DMS 273 (cell line): ENCODE measurements around the gene SCFD2.
"Not testable (repeated sequence)": the region's sequence is repeated elsewhere in the genome, so short reads cannot be mapped to it uniquely, and the experiment has no call there.

ENCODE experiments used
- DNase-seq: peaks from one replicate; lab custom pipeline; 2025; ENCODE audit not compliant: unreplicated experiment; lab: John Stamatoyannopoulos, UW

Gene SCFD2

DNA sequence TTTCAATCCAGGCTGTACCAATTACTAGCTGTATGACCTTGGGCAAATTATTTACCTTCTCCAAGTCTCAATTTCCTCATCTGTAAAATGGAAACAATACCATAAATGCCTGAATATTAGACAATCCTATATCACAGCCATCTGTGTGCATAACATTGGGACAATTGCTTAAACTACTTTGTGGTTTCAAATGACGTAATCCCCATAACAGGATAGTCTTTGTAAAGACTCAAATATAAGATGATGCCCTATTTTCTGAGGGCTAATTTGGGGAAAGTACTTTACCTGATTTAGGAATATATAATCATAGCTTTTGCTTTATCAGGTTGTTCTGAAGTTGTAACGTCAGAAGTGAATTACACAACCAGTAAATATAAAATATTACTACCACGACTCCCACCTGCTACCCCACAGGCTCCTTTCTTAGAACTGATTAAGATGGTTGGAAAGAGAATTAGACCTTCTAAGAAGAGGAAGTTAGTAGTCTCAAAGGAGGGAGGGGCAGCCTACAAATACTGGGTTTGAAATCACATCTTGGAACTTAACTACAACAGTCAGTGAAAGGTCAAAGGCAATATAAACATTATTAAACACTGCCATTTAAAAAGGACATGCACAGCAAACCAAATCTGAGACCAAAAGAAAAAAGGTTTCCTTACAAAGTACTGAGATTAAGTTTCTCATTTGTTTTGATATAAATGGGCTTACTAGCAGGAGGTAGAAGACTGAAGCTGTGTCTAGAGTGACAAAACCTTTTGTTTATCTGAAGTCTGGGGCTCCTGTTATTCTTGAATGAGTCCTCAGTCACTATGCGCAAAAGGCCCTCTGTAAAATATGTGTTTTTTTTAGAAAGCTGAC, 215.0 kb downstream of the SCFD2 start:
- no peak for DNase-seq

DNA sequence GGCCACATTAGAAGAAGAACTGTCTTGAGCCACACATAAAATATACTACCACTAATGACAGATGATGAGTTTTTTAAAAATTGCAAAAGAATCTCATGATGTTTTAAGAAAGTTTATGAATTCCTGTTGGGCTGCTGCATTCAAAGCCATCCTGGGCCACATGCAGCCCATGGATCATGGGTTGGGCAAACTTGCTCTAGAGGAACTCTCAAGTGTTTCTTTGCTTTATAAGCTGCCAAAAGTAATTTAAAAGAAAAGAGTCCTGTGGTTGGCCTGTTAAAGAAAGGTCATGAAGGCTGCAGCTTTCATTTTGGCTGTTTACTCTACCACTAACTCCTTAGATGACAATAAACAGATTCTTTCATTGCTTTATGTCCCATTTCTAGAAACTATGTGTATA, 218.2 kb downstream of the SCFD2 start:
- DNase-seq: no peak

DNA sequence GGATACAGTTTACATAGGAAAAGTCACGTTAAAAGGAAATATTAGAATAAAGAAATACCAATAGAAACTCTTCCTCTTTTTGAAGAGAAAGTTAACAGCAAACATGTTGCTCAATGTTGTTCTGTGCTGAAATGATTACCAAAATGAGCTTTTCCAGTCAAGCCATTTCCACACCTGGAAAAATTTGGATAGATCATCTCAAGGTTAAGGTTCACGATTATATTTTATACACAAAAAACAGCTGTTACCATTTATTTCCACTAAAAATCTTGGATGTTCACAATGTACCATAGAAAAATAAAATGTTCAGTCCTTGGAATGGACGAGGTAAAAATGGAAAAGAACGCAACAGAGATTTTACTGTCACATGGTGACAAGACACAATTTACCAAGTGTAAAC, 218.7 kb downstream of the SCFD2 start:
- no peak for DNase-seq

DNA sequence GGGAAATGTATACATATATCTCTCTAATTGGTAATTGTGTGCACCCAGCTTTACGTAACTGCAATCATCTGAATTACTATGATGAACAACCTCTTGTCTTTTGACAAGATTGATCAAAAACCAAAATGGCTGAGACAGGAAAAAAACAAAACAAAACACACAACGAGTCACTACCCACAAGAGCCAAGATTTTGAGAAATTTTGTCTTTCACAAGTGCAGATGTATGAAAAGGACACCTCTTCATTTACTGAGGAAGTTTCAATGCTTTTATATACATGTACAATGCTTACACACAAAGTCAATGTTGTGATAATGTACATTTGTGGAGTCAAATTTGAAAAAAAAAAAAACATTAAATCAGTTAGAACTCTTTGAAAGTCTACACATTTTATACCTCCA, 224.6 kb downstream of the SCFD2 start:
- DNase-seq: no peak

DNA sequence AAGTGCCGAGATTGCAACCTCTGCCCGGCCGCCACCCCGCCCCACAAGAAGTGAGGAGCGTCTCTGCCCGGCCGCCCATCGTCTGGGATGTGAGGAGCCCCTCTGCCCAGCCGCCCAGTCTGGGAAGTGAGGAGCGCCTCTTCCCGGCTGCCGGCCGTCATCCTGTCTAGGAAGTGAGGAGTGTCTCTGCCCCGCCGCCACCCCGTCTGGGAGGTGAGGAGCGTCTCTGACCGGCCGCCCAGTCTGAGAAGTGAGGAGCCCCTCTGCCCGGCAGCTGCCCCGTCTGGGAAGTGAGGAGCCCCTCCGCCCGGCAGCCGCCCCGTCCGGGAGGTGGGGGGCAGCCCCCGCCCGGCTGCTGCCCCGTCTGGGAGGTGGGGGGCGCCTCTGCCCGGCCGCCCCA, 226.6 kb downstream of the SCFD2 start:
- not testable (repeated sequence) for DNase-seq

DNA sequence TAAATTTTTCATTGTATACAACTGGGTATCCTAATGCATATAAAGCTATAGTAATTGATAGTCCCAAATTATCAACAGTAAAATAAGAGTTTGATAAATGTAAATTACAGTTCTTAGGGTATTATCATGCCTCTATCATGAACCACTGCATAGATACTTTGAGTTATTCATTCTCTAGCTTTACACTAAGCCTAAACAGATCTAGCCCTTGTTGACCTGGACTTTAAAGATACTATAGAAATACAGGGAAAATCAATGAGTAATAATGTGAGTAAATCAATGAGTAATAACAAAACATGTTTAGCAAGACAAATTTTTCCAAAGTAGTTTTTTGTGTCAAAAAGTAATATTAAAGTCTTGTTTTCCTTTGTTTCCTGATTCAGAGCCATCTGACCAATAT, 228.4 kb downstream of the SCFD2 start:
- DNase-seq: no peak

DNA sequence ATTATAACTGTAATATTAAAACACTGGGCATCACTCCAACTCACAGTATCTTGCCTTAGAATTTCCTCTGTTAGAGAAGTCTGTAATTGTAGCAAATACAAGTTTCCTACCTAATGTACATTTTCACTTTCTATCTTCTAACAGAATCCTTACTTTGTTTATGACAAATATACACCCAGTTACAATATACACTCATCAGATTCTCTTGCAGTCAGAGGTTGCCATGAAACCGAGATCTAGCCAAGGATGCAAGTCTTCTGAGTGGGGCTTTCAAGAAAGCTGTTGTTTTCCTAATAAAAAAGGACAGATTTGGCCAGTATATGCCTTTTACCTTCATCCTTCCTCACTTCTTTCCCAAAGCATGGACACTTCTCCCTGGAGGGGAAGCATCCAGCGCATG, 228.9 kb downstream of the SCFD2 start:
- no peak for DNase-seq

DNA sequence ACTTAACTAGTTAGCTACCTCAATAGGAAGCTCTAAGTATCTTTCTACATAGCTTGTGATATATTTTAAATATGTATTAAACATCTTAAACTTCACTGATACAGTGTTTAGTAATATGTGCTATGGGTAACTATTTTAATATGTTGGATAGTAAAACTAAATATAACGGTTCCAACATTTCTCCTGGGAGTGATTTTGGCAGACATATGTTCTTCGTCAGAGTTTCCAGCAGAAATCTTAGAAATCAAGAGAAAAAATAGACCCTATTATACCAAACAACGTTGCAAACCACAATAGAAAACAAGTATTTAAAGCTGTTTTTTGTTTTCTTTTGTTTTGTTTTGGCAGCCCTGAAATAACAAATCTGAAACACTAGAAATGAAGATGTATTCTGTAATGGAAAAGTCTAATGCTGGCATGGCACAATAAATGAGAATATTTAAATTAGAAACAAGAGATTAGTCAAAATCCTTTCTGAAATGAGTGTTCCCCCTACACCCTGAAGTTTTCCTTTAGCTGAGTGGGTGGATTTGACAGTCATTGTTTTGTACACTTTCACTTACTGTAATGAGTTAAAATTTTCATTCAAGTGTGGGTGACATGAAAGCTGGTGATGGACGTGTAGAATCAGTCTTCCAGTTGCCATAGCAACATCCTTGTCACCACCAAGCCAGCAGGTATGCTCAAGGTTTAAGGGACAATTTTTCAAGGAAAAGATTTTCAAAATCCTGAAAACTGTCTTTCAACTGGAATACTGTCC, 233.5 kb downstream of the SCFD2 start:
- no peak for DNase-seq

DNA sequence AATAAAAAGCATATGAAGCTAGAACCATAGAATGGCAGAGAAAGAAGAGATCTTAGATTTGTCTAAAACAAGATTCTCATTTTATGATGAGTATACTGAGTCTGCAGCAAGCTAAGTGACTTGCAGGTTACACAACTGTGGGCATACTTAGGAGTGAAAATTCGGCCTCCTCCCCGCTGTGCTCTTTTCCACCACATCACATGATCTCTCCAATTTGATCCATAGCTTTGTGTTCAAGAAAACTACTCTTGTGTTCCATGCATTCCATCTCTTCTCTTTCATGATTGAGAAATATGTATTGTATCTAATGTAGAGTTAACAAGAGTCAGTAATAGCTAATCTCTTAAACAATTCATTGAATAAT, 234.3 kb downstream of the SCFD2 start:
- DNase-seq: no peak

DNA sequence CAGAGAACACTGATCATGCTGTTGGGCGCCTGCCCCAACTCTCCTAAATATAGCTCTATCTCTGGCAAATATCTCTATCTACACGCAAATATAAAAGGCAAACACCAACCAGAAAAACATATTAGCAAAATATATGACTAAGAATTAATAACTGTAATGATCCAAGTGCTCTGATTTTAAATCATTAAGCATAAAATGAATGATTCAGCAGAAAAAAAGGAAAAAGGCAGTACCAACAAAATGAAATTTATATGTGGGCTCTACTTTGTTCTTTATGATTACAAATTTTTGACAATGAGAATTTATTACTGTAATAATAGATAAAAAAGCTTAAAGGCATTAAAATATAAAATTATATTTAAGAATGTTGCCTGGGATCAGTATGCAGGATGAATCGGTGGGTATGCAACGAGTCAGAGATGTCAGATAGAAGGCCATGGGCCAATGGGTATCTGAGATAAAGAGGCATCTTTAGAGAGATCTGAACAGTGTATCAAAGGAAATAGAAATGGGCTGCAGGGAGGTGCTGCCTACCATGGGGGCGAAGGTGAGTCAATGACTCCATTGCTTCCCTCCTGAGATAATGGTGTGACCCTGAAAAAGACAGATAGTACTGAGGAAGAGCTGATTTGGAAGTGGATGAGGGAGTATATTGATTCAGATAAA, 234.8 kb downstream of the SCFD2 start:
- DNase-seq: no peak

DNA sequence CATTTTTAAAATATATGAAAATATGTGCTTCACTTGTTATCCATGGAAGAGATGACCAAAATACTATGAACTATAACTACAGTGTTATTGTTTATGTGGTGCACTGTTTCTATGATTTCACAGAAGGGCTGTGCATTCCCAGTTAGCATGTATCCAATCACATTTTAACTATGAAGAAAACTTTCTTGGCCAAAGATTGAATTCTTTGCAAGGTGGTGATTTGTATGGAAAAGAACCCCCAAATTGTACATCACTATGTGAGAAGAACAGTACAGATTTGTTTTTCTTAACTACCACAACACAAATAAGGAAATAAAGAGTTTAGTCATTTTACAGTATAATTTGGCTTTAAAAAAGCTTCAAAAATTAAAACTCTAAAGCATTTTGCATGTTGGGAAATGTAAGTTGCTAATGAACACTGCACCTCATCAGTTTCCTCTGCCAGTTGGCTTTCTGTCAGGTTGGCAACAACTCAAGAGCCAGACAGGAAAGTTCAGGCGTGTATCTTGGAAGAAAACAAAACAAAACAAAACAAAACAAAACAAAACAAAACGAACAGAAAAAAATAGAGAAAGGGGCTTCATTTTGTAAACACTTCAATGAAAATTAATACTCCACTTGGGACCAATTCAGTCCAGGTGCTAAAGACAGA, 237.0 kb downstream of the SCFD2 start:
- peak; percentile 27 for DNase-seq

DNA sequence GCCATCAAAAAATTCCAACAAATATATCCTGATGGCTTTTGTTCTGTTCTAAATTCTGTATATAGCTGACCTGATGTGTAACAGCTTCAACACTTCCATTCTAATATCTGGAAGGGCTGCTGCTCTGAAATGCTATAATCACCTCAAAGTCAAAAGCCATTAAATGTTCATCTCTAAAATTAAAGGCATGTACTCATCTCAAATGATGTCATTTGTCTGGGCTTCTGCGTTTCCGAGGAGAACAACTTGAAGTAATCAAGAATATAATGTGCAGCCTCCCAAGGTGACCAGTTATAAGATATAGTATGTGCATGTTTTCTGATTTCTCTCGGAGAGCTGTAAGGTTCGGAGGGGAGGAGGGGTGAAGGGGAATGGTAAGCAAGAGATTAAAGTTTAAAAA, 237.6 kb downstream of the SCFD2 start:
- no peak for DNase-seq

DNA sequence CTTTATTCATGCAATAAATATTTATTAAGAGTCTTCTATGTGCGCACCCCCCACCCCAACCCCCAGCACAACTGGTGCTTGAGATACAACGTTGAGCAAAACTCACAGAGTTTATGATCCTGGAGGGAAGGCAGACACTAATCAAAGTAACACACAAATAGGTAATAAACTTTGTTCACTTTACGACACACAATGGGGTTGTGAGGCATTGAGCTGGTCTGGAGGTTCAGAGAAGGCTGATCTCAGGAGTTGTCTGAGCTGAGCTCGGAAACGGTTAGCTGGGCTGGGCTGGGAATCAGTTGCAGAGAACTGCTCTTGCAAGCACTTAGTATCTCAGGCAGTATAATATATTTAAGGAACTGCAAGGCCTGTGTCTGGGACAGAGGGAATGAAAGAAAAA, 238.5 kb downstream of the SCFD2 start:
- no peak for DNase-seq

DNA sequence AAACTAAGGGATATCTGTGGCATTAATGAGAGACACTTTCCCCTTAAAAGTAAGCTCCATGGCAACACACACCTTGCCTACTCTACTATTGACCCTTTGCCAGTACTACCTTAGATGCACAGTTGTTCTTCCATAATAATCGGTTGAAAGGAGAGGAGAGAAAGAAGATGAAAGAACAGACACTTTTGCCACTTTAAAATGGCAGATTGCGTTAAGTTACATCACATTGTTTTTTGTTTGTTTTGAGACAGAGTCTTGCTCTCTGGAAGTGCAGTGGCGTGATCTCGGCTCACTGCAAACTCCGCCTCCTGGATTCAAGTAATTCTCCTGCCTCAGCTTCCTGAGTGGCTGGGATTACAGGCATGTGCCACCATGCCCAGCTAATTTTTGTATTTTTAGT, 239.8 kb downstream of the SCFD2 start:
- DNase-seq: no peak

DNA sequence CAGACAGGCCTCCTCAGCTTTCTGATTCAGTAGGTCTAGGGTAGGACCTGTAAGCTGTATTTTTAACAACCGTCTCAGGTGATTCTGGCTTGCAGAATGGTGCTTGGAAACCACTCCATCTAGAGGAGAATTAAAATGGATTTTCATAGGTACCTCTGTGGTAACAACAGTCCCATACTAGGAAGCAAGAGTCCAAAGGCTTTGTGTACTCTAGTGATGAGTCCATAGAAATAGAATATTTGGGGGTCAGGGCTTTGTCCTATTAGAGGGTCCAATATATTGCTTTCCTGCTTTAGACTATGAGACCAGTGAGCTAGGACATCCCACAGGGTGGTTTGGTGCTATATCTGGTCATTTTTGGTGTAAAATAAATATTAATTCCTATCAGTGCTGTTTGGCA, 242.0 kb downstream of the SCFD2 start:
- DNase-seq: no peak

DNA sequence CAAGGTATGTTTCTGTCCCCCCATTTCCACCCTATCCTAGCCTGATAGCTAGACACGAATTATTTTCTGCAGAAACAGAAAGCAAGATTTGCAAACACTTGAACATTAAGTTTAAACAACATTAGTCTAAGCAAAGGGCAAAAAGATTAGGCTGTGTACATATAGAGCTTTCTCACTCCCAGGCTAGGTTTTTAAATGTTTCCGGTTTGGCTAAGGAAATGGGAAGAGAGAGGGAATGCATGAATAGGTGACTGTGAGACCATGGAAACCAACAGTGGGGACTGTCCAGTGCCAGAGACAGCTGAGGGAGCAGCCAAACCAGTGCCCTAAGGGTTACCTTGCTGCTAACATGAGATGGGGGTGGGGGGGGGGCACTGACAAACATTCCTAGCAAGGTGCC, 242.7 kb downstream of the SCFD2 start:
- no peak for DNase-seq

DNA sequence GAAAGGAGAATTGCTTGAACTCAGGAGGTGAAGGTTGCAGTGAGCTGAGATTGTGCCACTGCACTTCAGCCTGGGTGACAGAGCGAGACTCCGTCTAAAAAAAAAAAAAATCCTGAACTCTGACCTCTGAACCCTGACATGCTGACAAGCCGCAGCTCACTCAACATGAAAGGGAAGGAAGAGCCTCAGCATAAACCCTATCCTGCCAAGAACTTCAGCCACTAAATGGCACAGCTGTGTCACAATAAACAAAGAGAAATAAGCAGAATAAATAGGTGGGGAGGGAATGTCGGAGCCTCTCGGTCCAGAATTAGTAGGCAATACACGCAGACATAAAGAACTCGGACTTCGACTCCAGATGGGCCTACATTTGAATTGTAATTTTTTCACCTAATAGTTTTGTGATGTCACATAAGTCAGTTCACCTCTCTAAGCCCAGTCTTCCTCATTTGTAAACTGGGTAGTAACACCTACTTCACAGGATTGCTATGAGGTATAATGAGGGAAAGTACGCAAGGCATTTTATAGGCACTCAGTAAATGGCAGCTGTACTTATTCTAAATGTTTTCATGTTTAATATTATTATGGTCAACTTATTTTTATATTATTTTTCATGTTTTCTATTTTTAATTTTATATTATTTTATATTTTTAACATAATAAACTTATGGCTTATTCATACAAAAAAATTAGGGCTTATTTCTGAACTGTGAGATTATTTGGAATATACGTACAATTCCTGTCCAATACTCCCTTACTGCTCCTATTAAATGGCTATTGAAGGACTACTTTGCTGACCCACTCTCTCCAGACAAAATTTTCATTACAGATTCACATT, 243.4 kb downstream of the SCFD2 start:
- DNase-seq: no peak

DNA sequence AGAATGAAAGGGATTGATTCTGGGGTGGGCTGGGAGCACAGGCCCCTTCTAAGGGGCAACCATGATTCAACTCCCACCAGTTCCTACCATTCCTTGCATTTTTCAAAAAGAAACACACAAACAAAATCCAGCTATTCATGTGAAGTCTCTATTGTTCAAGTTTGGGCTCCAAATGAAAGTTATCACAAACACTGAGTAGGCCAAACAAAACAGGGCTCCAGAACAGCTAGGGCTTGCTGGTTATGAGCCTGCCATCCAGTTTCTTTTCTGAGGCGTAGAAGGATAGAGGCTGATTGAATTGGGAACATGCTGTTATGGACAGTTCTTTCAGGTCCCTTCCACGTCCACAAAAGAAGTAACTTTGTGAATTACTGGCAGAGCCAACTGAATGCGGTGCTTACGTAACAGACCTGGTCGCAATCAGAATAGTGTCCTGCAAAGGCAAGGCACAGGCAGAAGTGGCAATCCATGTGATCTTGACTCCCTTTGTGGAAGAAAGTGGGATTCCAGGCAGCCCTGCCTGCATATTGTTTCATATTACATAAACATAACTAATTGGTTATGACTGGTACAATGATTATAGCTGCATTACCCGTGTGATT, 244.5 kb downstream of the SCFD2 start:
- DNase-seq: no peak

DNA sequence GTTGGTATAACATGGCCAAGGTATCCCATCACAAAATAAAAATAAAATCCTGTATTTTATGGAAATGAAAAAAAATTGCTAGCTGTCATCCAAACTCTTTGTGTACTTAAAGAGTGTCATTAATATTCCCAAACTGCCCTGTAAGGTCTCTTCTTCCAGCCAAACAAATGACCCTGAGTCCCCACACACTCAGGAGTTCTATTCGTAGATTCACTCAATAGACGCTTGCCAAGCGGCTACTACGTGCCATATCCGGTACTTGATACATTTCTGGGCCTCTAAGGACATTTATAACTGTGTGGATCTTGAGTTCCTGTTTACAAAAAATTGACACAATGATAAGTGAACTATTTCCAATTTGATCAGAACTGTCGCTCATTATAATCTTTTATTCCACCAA, 245.1 kb downstream of the SCFD2 start:
- no peak for DNase-seq

DNA sequence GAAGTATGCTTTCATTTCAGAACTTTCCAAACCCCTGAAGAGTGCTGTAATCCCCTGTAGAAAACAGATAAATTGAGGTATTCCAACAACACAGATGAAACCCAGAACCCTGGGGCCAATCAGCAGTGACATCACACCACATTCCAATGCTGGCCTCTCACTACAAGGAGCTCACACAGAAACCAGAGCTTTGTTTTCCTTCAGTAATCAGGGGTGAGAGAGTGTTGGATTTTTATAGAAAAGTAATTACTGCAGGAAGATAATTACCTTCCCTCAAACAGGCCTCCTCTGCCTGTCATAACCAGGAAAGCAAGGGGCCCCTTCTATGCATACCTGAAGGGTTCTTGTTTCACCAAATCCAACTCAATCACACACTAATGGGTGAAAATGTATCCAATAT, 246.2 kb downstream of the SCFD2 start:
- DNase-seq: no peak
